Ovary (tissue), 9 donors: ENCODE data around the gene ENDOG. TPM values are rescaled to one million over a fixed set of nuclear protein-coding genes. Genes with fewer than 3 reads are reported as not detected.
A peak's percentile ranks its signal among the peaks of the same experiment; 100 is the strongest.
"Not testable (repeated sequence)": the region's sequence is repeated elsewhere in the genome, so short reads cannot be mapped to it uniquely, and the experiment has no call there.

Experiments
- DNase-seq, 5 donors: peaks; one replicate each; pipeline ENCODE4 v3.0.0-alpha.2; 2019 to 2020
- H3K27ac ChIP-seq, 2 donors: fragments of 200-600 bp; one replicate each; pipeline versions ENCODE4 v1.5.1 to v1.8.0; 2019 to 2022
- H3K27me3 ChIP-seq: fragments of 200-600 bp; one replicate; pipeline ENCODE4 v1.8.0; 2022
- H3K36me3 ChIP-seq: fragments of 200-600 bp; sonication (generic); one replicate; pipeline ENCODE4 v1.5.1; 2019
- H3K4me1 ChIP-seq: one replicate; pipeline ENCODE4 v1.8.1; 2013; ENCODE audit warnings: mild to moderate bottlenecking, moderate library complexity; ENCODE audit not compliant: insufficient read depth
- H3K4me3 ChIP-seq: fragments of 200-600 bp; sonication (generic); one replicate; pipeline ENCODE4 v1.5.1; 2017
- H3K9me3 ChIP-seq, 2 donors: fragments of 200-600 bp in 1 of 2; sonication (generic) in 1 of 2; one replicate each; pipeline versions ENCODE4 v1.5.1 to v1.8.1; 2013 to 2019; ENCODE audit warnings: mild to moderate bottlenecking in 1 of 2, moderate library complexity in 1 of 2
- CTCF ChIP-seq, 3 donors: fragments of 450-650 bp in 2 of 3; fragments of 200-600 bp in 1 of 3; IDR thresholded peaks; one replicate each; pipeline versions ENCODE4 v1.5.1 to v1.8.0; 2016 to 2022; ENCODE audit warnings: antibody characterized with exemption in 3 of 3, mild to moderate bottlenecking in 1 of 3
- EP300 ChIP-seq: sonication (generic); formaldehyde crosslinking; IDR thresholded peaks from one replicate; pipeline ENCODE4 v1.6.1; 2017; ENCODE audit warnings: antibody characterized with exemption
- POLR2A ChIP-seq: fragments of 450-650 bp; IDR thresholded peaks from one replicate; pipeline ENCODE4 v1.6.1; 2017; ENCODE audit warnings: antibody characterized with exemption, mild to moderate bottlenecking, moderate library complexity
- WGBS, 3 donors: extraction: QIAGEN DNeasy Blood & Tissue Kit in 1 of 3; methylation state at CpG; one replicate each; pipeline versions ENCODE4 v1.1.5 to v1.1.7; 2013 to 2017; 5-methylcytosine and 5-hydroxymethylcytosine counted together
- intact Hi-C, 4 donors: fragments of 100-400 bp; cut with DNase I; formaldehyde crosslinking; loops; one replicate each; pipeline versions ENCODE4 v1.11.0 to v1.15.1; 2022 to 2023
- polyA plus RNA-seq, 2 donors: library from polyadenylated mRNA; stranded (reverse); fragments of 200-250 nt in 1 of 2; fragments of 350-450 nt in 1 of 2; fragmentation: Illumina TruSeq in 1 of 2; extraction: RNeasy Lipid Tissue Mini Kit (QIAGEN cat#74804) in 1 of 2; gene quantifications; one replicate each; pipeline ENCODE4 v1.2.3, GENCODE V29; 2013 to 2014
- total RNA-seq, 7 donors: library from RNA; depleted of rRNA in 2 of 7; stranded (reverse); fragments of >200 nt in 2 of 7; fragmentation: NEBNext Ultra II Directional in 3 of 7; extraction: Animal tissue kit (Norgen Biotek cat#: 25700) in 3 of 7; gene quantifications; one replicate each; pipeline versions ENCODE4 v1.1.0 to v1.2.4, GENCODE V29; 2016 to 2023
- donor health status: DM: no; HTN: no; CAD: no; lungs with moderate emphysema.
- donor health status: DM: no; HTN: no; CAD: no.
- donor health status: Bipolar disorder and iron deficiency.
- donor health status: DM: yes; HTN: yes; CAD: no.
- donor health status: DM: no; HTN: no; CAD: no.
- donor health status: DM: yes; HTN: yes; CAD: no.

The ENDOG gene
- total and polyA plus RNA-seq, 9 donors = 3.6 to 23.7 (median 15.7) TPM

DNA sequence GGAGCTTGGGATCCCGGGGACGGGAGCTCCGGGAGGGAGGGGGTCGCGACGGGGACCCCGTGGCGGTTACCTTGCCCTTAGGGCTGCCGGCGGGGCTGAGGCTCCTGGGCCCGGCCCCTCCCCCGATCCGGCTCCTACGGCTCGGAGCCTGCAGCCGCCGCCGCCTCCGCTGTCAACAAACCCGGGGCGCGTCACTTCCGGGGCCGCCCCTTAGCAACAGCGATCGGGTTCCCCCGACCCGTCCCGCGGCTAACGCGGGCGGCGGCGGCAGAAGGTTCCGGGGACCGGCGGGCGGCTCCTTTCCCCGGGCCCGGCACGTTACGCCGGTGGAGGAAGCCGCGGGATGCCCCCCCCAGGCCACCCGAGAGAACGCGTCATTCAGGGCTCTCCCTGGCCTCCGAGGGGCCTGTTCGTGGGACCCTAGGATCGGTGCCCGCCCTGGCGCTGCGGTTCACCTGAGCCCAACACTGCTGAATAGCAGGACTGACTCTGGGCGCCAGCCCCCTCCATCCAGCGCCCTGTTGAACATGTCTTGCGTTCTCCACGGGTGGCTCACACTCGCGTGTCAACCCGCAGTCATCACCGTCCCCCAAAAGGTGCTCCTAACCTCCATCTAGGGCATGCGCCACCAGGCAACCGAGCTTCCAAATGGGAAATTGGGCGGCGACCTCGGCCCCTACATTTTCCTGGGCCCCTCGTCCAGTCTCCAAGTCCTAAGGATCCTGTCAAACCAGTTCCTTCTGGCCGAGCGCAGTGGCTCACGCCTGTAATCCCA lies 46.4 kb upstream of the ENDOG start, which contains the start of gene ZER1:
Gene ZER1, minus strand, starts transcription at position 183 of the 775 bp plus-strand sequence. CDS start 16,362 bp downstream, outside the sequence.
- Histone ChIP-seq H3K9me3 (no peaks in the 10 kb centered on the region), H3K36me3 (no peaks in the 10 kb centered on the region), H3K4me1 (no peaks in the 10 kb centered on the region), H3K27me3 (no peaks in the 10 kb centered on the region), H3K27ac (peak within 1 kb of the TSS; percentile 70 to 88), H3K4me3 (peak within 1 kb of the TSS; percentile 86)
- WGBS, 3 donors = 1 to 2% (median 1%) methylated on average over 26 to 72 of the region's 72 CpGs
- TF ChIP-seq EP300 (no peak), CTCF (IDR thresholded peaks at IDR 0.05) (peak in 1 of 3 donors; percentile 11), POLR2A (peak; percentile 77)
- DNase-seq = peak; percentile 91 to 95 (median 93)
- intact Hi-C loops = loop anchor here in 1 of 4 donors (2.0 kb wide), 1 partner anchor 15 kb away; the partner anchor contains the start of gene TBC1D13

DNA sequence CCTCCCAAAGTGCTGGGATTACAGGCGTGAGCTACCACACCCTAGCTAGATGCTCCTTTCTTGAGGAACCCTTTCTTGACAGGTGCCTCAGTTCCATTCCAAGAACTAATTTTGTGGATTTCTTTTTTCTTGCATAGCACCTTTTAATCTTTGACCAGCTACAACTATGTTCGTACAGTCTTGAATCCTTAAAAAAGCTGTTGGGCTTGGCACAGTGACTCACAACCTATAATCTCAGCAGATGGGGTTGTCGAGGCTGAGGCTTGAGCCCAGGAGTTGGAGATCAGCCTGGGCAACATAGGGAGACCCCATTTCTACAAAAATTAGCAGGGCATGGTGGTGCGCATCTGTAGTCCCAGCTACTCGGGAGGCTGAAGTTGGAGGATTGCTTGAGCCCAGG lies 45.3 kb upstream of the ENDOG start:
- Histone ChIP-seq H3K27ac (no peak overlapping the region), H3K4me1 (no peaks in the 10 kb centered on the region), H3K36me3 (no peaks in the 10 kb centered on the region), H3K9me3 (no peaks in the 10 kb centered on the region), H3K27me3 (no peaks in the 10 kb centered on the region), H3K4me3 (no peak overlapping the region)
- TF ChIP-seq EP300 (no peak), POLR2A (no peak), CTCF (IDR thresholded peaks at IDR 0.05) (no peak)
- DNase-seq = no peak
- intact Hi-C loops = loop anchor here in 1 of 4 donors (2.0 kb wide), 1 partner anchor 14 kb away; the partner anchor contains the start of gene TBC1D13
- WGBS, 3 donors = 79 to 87% (median 84%) methylated on average over 5 of the region's 5 CpGs

DNA sequence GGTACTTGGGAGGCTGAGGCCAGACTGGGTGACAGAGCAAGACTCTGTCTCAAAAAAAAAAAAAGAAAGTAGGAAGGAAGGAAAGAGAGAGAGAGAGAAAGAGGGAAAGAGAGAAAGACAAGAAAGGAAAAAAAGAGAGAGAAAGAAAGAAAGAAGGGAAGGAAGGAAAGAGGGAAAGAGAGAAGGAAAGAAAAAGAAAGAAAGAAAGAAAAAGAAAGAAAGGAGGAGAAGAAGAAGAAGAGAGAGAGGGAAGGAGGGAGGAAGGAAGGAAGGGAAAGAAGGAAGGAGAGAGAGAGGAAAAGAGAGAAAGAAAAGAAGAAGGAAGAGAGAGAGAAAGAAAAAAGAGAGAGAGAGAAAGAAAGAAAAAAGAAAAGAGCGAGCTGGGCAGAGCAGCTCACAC lies 43.5 kb upstream of the ENDOG start:
- H3K27ac ChIP-seq = no peak overlapping the region
- no peak for TF ChIP-seq EP300
- no peak for TF ChIP-seq CTCF (IDR thresholded peaks at IDR 0.05)
- TF ChIP-seq POLR2A = no peak
- intact Hi-C loops = no loop called here
- H3K4me3 ChIP-seq = no peak overlapping the region
- H3K4me1 ChIP-seq = no peaks in the 10 kb centered on the region
- no peaks in the 10 kb centered on the region for H3K9me3 ChIP-seq
- WGBS, 3 donors = 86 to 100% (median 87%) methylated on average over 1 of the region's 1 CpG
- no peaks in the 10 kb centered on the region for H3K36me3 ChIP-seq
- no peak for DNase-seq
- H3K27me3 ChIP-seq = no peaks in the 10 kb centered on the region

- DNase-seq, H3K9me3 ChIP-seq, H3K27me3 ChIP-seq, H3K27ac ChIP-seq, intact Hi-C loops, H3K4me1 ChIP-seq, H3K36me3 ChIP-seq, H3K4me3 ChIP-seq: not testable (repeated sequence)
- 89 to 97% (median 94%) methylated on average over 10 to 26 of the region's 27 CpGs for WGBS, 3 donors
Observed at GRCh38 chr9:128780093-128780492, 38.2 kb upstream of the ENDOG start.
